Stimulated activated naive CD8-positive, alpha-beta T cell treated with anti-CD3 and anti-CD28 coated beads, Interleukin-15, Interleukin-2, amounts not matched to agents 100 ng/mL and 50 ng/mL, for 24 hours (primary cell): ENCODE data around the gene IMP3.

Experiments
- H3K27ac Mint-ChIP-seq: one replicate; pipeline ENCODE4 v1.8.0; 2021; ENCODE audit warnings: mild to moderate bottlenecking, mixed read lengths
- H3K27me3 Mint-ChIP-seq: one replicate; pipeline ENCODE4 v1.8.0; 2021; ENCODE audit warnings: mixed read lengths
- H3K36me3 Mint-ChIP-seq: one replicate; pipeline ENCODE4 v1.8.0; 2021; ENCODE audit warnings: low read depth, mixed read lengths
- H3K4me1 Mint-ChIP-seq: one replicate; pipeline ENCODE4 v1.8.0; 2021; ENCODE audit warnings: low read depth, mixed read lengths
- H3K4me3 Mint-ChIP-seq: one replicate; pipeline ENCODE4 v1.8.0; 2021; ENCODE audit warnings: mild to moderate bottlenecking, mixed read lengths
- H3K9me3 Mint-ChIP-seq: one replicate; pipeline ENCODE4 v1.8.0; 2021; ENCODE audit warnings: mixed read lengths

IMP3 gene

DNA sequence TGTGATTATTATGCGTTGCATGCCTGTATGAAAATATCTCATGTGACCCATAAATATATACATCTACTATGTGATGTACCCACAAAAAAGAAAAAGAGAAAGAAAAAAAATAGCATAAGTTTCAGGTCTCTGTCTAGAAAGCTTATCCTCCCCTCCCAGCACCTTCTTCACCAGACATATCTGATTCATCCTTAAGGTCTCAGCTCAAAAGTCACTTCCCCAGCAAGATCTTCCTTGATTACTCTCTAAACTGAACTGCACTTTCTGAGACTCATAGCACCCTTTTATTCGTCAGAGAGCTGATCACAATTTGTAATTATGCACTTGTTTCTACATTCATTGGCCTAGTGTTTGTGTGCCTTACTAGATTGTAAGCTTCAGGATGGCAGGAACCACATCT lies 49.8 kb downstream of the IMP3 start:
- Mint-ChIP-seq H3K4me1 (peaks cover 4% of the 10 kb centered on the region), H3K27ac (no peak overlapping the region), H3K36me3 (peaks cover 44% of the 10 kb centered on the region), H3K27me3 (no peaks in the 10 kb centered on the region), H3K4me3 (no peak overlapping the region), H3K9me3 (no peaks in the 10 kb centered on the region)
